ENCODE data around the gene NHS.

DNA sequence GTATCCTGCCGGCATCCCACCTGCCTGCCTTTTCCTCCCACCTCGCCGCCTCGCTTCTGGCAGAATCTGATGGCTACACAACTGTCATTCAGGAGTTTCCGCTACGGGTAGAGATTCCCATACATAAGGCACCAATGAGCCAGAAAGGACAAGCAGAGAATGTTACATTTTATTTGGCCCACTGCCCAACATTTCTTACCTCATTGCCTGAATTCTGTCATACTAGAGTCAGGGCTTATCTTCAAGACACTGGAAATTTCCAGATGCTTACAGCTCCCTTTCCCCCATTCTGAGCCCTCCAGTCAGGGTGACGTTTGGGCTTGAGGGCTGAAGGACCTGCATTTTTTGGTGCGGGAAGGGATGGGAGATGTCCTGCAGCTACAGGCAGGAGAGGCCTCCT is 113.0 kb downstream of the NHS start:
- TF ChIP-seq CTCF (IDR thresholded peaks at IDR 0.05 in 2 of 3, conservative IDR thresholded peaks at IDR 0.05 in 1 of 3; ENCODE audit: borderline replicate concordance in 1 of 3, insufficient read depth in 1 of 3, low read depth in 2 of 3, low read length in 2 of 3) (no peak), POLR2AphosphoS5 (IDR thresholded peaks at IDR 0.05; ENCODE audit: low read depth, low read length) (no peak), RAD21 (IDR thresholded peaks at IDR 0.05; ENCODE audit: low read depth) (no peak)
